ENCODE data around the gene EXD3.
"Not testable (repeated sequence)": the region's sequence is repeated elsewhere in the genome, so short reads cannot be mapped to it uniquely, and the experiment has no call there.

Gene EXD3

DNA sequence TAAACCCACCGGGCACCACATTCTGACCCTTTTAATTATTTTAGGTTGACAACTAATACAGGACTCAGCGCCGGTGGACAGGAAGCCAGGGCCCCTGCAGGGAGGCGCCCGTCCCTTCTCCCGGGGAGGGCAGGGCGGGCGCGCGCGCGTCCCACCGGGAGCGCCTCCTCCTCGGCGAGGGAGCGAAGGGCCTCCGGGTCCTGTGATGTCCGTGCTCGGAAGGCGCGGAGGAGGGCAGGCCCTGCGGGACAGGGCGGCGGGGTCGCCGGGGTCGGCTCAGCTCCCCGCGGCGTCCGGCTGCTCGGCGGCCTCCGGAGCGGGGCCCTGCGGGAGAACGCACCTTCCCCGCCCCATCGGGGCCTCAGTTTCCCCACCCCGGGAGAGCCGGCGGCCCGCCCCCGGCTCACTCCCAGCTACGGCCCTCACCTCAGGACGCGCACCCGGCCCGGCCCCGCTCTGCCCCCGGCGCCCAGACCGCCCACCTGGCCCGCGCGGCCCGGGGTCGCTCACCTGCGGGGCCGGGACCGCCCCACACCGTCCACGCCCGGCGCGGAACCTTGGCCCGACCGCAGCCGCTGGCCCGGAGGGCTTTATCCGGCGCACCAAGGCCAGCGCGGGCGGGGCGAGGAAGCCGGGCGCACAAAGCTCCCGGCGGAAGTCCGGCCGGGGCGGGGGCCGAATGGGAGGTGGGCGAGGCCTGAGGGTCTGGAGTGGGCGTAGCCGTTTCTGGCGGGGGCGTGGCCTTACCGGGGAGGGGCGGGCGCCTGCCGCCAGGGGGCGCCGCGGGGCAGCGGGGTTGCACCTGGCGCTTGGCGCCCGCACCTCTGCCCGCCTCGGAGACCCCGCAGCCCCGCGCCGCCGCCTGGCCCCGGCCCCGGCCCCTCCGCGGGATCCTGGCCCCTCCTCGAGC lies at the start of gene EXD3, which contains the start of gene NOXA1:
EXD3 (minus strand) TSS at position 559 of the 910 bp plus-strand sequence. CDS start 27,805 bp downstream, outside the sequence.
NOXA1 (plus strand) TSS at position 790 of the 910 bp plus-strand sequence. CDS start 137 bp downstream, outside the sequence.
- DNase-seq, result peak; percentile 96 to 98
- no peak for TF ChIP-seq GATA1 (IDR thresholded peaks at IDR 0.05; ENCODE audit: low read depth, low read length)
- no peak for TF ChIP-seq POLR2A (IDR thresholded peaks at IDR 0.05; ENCODE audit: low read length)

GRCh38 chr9:137470785-137471184 lies 47.8 kb upstream of the EXD3 start:
- no peak for DNase-seq

DNA sequence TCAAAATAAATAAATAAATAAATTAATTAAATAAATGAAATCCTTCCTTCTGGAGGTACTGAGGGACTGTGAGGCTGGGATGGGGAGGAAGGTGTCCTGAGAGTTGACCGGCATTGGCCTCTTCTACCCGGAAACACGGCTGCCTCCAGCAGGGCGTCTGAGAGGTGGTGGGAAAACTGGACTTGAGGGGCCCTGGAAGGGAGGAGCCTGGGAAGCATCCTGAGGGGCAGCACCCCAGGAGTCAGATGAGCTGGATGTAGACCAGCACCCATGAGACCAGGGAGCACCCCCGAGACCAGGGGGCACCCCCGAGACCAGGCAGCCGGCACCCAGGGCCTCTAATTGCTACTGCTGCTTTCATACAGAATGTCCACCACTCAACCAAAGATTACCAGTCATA lies 44.9 kb upstream of the EXD3 start:
- TF ChIP-seq GATA1 (IDR thresholded peaks at IDR 0.05; ENCODE audit: low read depth, low read length) (no peak), POLR2A (IDR thresholded peaks at IDR 0.05; ENCODE audit: low read length) (no peak)
- no peak for DNase-seq

More at GRCh38 chr9:137470785-137471184, 47.8 kb upstream of the EXD3 start:
- TF ChIP-seq POLR2A (IDR thresholded peaks at IDR 0.05; ENCODE audit: low read length), result no peak
- no peak for TF ChIP-seq GATA1 (IDR thresholded peaks at IDR 0.05; ENCODE audit: low read depth, low read length)

DNA sequence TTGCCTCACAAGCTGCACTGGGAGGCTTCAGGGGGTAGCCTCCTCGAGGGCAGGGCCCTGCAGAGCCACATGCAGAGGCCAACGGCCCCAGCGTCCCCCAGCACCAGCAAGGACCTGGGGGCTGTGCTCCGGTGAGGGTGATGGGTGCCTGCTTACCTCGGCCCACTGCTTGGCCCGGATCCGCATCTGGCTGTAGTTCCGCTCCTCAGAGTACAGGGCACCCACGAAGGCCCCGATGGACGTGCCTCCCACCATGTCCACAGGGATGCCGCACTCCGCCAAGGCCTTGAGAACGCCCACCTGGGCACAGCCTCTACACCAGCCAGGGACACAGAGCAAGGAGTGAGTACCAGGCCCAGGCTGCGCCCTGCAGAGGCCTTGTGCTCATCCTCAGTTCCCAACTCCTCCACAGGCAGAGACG lies 44.2 kb upstream of the EXD3 start:
- TF ChIP-seq POLR2A (IDR thresholded peaks at IDR 0.05; ENCODE audit: low read length) (no peak), GATA1 (IDR thresholded peaks at IDR 0.05; ENCODE audit: low read depth, low read length) (no peak)
- DNase-seq, result no peak

GRCh38 chr9:137466389-137467085 lies 43.6 kb upstream of the EXD3 start:
- DNase-seq, result not testable (repeated sequence)

DNA sequence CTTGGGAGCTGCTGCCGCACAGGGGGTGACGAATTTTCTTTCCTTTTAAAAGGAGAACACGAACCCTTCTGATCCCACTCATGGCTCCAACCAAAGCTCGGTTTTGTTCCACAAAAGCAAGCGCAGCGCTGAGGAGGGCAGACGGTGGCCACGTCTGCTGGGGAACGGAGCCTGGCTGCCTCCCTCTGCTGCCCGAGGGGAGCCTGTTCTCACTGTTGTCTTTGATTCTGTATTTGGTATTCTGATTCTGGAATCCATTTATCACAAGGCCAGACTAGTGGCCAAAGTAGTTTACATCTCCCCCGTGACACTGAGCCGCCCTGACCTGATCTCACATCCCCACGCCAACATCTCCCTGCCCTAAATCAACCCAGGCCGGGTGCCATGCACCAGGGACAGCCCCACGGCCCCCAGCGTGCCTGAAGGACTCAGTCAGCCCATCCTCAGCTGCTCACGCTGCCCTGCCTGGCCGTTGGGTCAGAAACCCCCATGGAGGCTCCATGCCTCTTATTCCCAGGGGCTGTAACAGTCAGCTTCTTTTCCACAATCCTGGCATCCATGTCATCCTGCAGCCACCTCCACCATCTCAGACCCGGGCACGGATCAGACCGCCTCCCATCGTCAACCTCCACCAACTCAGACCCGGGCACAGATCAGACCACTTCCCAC lies 42.9 kb upstream of the EXD3 start:
- no peak for TF ChIP-seq GATA1 (IDR thresholded peaks at IDR 0.05; ENCODE audit: low read depth, low read length)
- no peak for TF ChIP-seq POLR2A (IDR thresholded peaks at IDR 0.05; ENCODE audit: low read length)
- DNase-seq, result no peak

DNA sequence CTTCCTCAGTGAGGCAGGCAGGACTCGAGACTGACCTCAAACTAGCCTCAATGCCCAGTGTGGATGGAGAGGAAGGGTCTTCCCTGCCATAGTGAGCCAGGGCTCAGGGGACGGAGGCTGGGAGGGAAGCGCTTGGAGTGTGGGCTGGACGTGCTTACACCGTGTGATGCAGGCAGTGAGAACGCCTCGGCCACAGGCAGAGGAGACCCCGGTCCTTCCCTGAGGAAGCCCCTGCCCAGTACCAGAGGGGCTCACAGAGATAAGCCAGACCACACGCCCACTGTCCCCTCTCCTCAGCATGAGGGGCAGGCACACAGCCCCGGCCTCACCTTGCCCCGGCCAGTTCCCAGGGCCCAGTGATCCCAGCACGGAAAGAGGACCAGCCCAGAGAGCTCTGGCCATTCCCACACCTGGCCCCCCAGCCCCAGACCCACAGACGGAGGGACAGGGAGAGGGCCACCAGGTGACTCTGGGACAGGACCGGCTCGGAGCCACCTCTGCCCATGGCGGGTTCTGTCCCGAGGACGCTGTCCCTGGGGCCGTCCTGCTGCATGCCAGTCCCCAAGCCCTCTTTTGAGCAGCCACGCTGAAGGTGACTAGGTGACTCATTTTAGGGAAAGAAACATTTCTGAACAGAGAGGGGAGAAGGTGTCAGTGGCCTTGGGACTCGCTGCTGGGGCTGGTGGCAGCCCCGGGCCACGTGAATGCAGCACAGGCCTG lies 42.2 kb upstream of the EXD3 start:
- no peak for DNase-seq
- TF ChIP-seq POLR2A (IDR thresholded peaks at IDR 0.05; ENCODE audit: low read length), result no peak
- no peak for TF ChIP-seq GATA1 (IDR thresholded peaks at IDR 0.05; ENCODE audit: low read depth, low read length)

DNA sequence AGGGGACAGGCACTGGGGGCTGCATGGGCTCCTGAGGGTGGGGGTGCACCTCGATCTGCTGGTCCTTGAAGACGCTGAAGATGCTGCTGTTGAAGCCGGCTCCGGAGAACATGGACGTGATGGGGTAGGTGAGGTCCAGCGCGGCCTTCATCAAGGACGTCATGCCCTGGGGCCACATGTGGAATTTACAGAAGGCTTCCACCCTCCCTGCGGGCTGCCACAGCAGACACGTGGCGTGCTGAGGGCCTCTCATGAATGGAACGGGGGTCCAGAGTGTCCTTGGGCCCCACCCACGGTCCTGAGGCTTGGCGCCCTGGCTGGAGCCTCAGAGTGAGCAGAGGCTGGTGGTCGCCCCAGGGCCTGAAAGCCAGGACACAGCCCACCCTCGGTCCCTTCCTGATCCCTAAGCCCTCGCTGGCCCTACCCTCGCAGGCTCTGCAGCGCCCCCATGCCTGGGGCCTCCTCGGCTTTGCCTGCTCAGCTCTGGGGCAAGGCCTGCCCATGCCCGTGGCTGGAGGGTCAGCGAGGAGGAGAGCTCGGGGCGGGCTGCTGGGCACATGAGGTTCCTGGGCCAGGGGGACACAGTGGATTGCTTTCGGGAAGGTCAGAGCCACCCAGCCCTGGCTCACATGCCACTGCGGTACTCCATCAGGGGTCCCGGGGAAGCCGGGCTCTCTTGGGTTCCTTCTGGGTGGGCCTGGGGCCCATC lies 41.5 kb upstream of the EXD3 start:
- no peak for DNase-seq
- TF ChIP-seq GATA1 (IDR thresholded peaks at IDR 0.05; ENCODE audit: low read depth, low read length) (no peak), POLR2A (IDR thresholded peaks at IDR 0.05; ENCODE audit: low read length) (no peak)

GRCh38 chr9:137463931-137464290 lies 40.9 kb upstream of the EXD3 start:
- TF ChIP-seq GATA1 (IDR thresholded peaks at IDR 0.05; ENCODE audit: low read depth, low read length) (no peak), POLR2A (IDR thresholded peaks at IDR 0.05; ENCODE audit: low read length) (no peak)
- DNase-seq, result no peak

DNA sequence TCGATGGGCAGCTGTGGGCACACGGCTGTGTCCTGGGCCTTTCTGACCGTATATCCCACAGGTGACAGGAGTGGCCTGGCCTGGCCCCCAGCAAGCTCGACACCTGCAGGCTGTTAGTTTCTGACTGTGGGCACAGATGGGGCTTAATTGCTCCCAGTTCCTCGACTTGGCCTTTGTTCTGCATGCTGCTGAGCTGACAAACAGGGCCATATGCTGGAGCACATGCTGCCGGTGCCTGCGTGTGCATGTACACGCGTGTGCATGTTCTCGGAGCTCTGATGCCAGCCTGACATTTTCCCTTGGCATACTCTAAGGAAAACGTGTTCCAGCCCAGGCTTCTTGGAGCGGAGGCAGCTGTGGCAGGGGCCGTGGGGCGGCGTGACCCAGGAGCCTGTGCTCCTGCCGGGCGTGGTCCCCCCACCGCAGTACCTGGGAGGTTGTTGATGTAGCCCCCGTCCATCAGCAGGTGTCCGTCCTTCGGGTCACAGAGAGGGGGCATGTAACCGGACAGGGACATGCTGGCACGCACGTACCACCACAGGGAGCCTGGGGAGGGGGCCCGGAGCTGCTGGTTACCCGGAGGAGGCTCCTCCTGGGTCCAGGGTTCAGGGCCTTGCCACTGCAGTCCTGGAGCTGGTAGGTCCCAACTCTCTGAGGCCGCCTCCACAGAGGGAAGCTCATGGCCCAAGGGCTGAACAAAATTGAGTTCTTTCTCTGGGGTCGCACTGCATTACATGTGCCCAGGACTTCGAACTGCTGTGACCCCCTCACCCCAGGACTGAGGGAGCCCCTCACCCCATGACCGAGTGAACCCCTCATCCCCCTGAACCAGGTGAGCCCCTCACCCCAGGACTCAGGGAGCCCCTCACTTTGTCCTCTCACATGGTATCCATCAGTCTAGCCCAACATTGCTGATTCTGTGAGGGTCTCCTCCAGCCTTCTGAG lies 40.3 kb upstream of the EXD3 start:
- DNase-seq, result no peak
- TF ChIP-seq GATA1 (IDR thresholded peaks at IDR 0.05; ENCODE audit: low read depth, low read length) (no peak), POLR2A (IDR thresholded peaks at IDR 0.05; ENCODE audit: low read length) (no peak)

GRCh38 chr9:137462396-137462985 lies 39.5 kb upstream of the EXD3 start:
- TF ChIP-seq POLR2A (IDR thresholded peaks at IDR 0.05; ENCODE audit: low read length), result no peak
- DNase-seq, result no peak
